HCT116 (cell line): ENCODE data around the gene IRF2. TPM values are rescaled to one million over a fixed set of nuclear protein-coding genes. Genes with fewer than 3 reads are reported as not detected.

Source experiments
- ATAC-seq: fragments of 200-7000 bp; cut with Tn5 transposase; 2 replicates; pipeline ENCODE4 v1.9.1; 2020; ENCODE audit warnings: mild to moderate bottlenecking, moderate library complexity
- BruUV-seq: library from RNA; stranded (reverse); fragments of 400-500 nt; replicated peaks from 2 replicates; lab custom pipeline; 2021; lab: Mats Ljungman, UMichigan
- CTCF ChIA-PET: fragments of 300-600 bp; sonication (Branson Sonifier 250); formaldehyde crosslinking; loops from one replicate; lab custom pipeline; 2021; ENCODE audit warnings: antibody characterized with exemption; lab: Charles Lee
- POLR2A ChIA-PET: fragments of 300-600, 350-600 bp; sonication (Branson Sonifier 250); formaldehyde crosslinking; loops from one replicate; lab custom pipeline; 2021; ENCODE audit warnings: antibody characterized with exemption; lab: Charles Lee
- RAD21 ChIA-PET, 2 experiments: fragments of 300-600 bp; sonication (Branson Sonifier 250); formaldehyde crosslinking; loops; one replicate each; lab custom pipeline; 2023; ENCODE audit warnings: low total read pairs in 2 of 2; ENCODE audit not compliant: uncharacterized antibody in 2 of 2, unreplicated experiment in 2 of 2, low non-redundant PET in 1 of 2; lab: Charles Lee
- DNase-seq: peaks from one replicate; pipeline ENCODE4 v3.0.0-alpha.2; 2010; ENCODE audit warnings: low read depth, low spot score
- H2AFZ ChIP-seq: fragments of 200-600 bp; shearing (Covaris generic), sonication (generic); 2 replicates; pipeline ENCODE4 v1.6.1; 2017; ENCODE audit warnings: low read depth, mixed run types, mixed read lengths, antibody characterized with exemption, low read length; ENCODE audit not compliant: poor library complexity, severe bottlenecking
- H3K27ac ChIP-seq: 2 replicates; pipeline ENCODE4 v1.5.1; 2012; ENCODE audit warnings: low read depth, low read length
- H3K27me3 ChIP-seq: fragments of 200-600 bp; sonication (generic); 2 replicates; pipeline ENCODE4 v1.6.1; 2016; ENCODE audit warnings: mixed run types, low read length, mixed read lengths; ENCODE audit not compliant: insufficient read depth
- H3K36me3 ChIP-seq, 2 experiments: fragments of 200-500 bp in 1 of 2; fragments of 200-600 bp in 1 of 2; sonication (Bioruptor generic) in 1 of 2; sonication (generic) in 1 of 2; 2 replicates each; pipeline versions ENCODE4 v1.5.1 to v1.6.1; 2014 to 2016; ENCODE audit warnings: low read length in 2 of 2, inconsistent platforms in 1 of 2, mixed read lengths in 1 of 2, mixed run types in 1 of 2; ENCODE audit not compliant: insufficient read depth in 2 of 2, control insufficient read depth in 1 of 2
- H3K4me1 ChIP-seq, 2 experiments: fragments of 200-600 bp in 1 of 2; sonication (generic) in 1 of 2; 2 replicates each; pipeline versions ENCODE4 v1.5.1 to v1.6.1; 2012 to 2017; ENCODE audit warnings: low read length in 2 of 2, inconsistent platforms in 1 of 2, mild to moderate bottlenecking in 1 of 2, mixed read lengths in 1 of 2, mixed run types in 1 of 2, moderate library complexity in 1 of 2; ENCODE audit not compliant: insufficient read depth in 2 of 2, control insufficient read depth in 1 of 2
- H3K4me2 ChIP-seq: fragments of 200-600 bp; sonication (generic); 2 replicates; pipeline ENCODE4 v1.6.1; 2017; ENCODE audit warnings: mixed run types, low read length, mixed read lengths
- H3K4me3 ChIP-seq, 2 experiments: fragments of 200-600 bp in 1 of 2; sonication (generic) in 1 of 2; replicated peaks in 1 of 2; 2 replicates each; pipeline ENCODE4 v1.5.1; 2011 to 2016; ENCODE audit warnings: low read length in 2 of 2, control low read depth in 1 of 2, low read depth in 1 of 2, mild to moderate bottlenecking in 1 of 2, mixed read lengths in 1 of 2, mixed run types in 1 of 2
- H3K79me2 ChIP-seq: fragments of 200-600 bp; sonication (generic); 2 replicates; pipeline ENCODE4 v1.6.1; 2017; ENCODE audit warnings: mild to moderate bottlenecking, mixed run types, low read length, moderate library complexity, mixed read lengths; ENCODE audit not compliant: insufficient read depth
- H3K9ac ChIP-seq: fragments of 200-600 bp; sonication (generic); 2 replicates; pipeline ENCODE4 v1.6.1; 2016; ENCODE audit warnings: low read length, mixed read lengths
- H3K9me2 ChIP-seq: fragments of 200-600 bp; sonication (generic), shearing (Covaris generic); 2 replicates; pipeline ENCODE4 v1.6.1; 2017; ENCODE audit warnings: mixed run types, mild to moderate bottlenecking, moderate library complexity; ENCODE audit not compliant: insufficient read depth
- H3K9me3 ChIP-seq, 2 experiments: fragments of 200-500 bp in 1 of 2; fragments of 200-600 bp in 1 of 2; sonication (Bioruptor generic) in 1 of 2; sonication (generic) in 1 of 2; 2 replicates each; pipeline ENCODE4 v1.6.1; 2014 to 2017; ENCODE audit warnings: low read length in 2 of 2, mixed read lengths in 2 of 2, inconsistent platforms in 1 of 2, low read depth in 1 of 2, mild to moderate bottlenecking in 1 of 2, mixed run types in 1 of 2, moderate library complexity in 1 of 2; ENCODE audit not compliant: control insufficient read depth in 1 of 2, insufficient read depth in 1 of 2
- H4K20me1 ChIP-seq: fragments of 200-600 bp; sonication (generic), shearing (Covaris generic); 2 replicates; pipeline ENCODE4 v1.6.1; 2017; ENCODE audit warnings: mixed run types, mild to moderate bottlenecking, moderate library complexity; ENCODE audit not compliant: insufficient read depth
- CEBPB ChIP-seq: IDR thresholded peaks from 2 replicates; pipeline ENCODE4 v1.6.1; 2012; ENCODE audit warnings: low read depth
- EGR1 ChIP-seq: IDR thresholded peaks from 2 replicates; pipeline ENCODE4 v1.6.1; 2012; ENCODE audit warnings: low read depth
- ELF1 ChIP-seq: IDR thresholded peaks from 2 replicates; pipeline ENCODE4 v1.6.1; 2012; ENCODE audit warnings: low read depth, borderline replicate concordance
- EZH2 ChIP-seq: fragments of 200-600 bp; sonication (generic); IDR thresholded peaks from 2 replicates; pipeline ENCODE4 v1.6.1; 2017; ENCODE audit warnings: antibody characterized with exemption, mixed run types
- JUND ChIP-seq: IDR thresholded peaks from 2 replicates; pipeline ENCODE4 v1.6.1; 2012
- MAX ChIP-seq: IDR thresholded peaks from 2 replicates; pipeline ENCODE4 v1.6.1; 2012
- POLR2AphosphoS5 ChIP-seq: IDR thresholded peaks from 2 replicates; pipeline ENCODE4 v1.6.1; 2011; ENCODE audit warnings: mild to moderate bottlenecking, low read depth, low read length, moderate library complexity
- RAD21 ChIP-seq: IDR thresholded peaks from 2 replicates; pipeline ENCODE4 v1.6.1; 2012; ENCODE audit warnings: low read depth, mild to moderate bottlenecking
- SIN3A ChIP-seq: IDR thresholded peaks from 2 replicates; pipeline ENCODE4 v1.6.1; 2012; ENCODE audit warnings: low read depth
- SP1 ChIP-seq: IDR thresholded peaks from 2 replicates; pipeline ENCODE4 v1.6.1; 2012; ENCODE audit warnings: low read depth
- TCF7L2 ChIP-seq: IDR thresholded peaks from 2 replicates; pipeline ENCODE4 v1.7.0; 2011; ENCODE audit warnings: borderline replicate concordance, inconsistent platforms; ENCODE audit not compliant: insufficient read depth, insufficient read length; ENCODE audit errors: extremely low read depth
- ZBTB33 ChIP-seq: IDR thresholded peaks from 2 replicates; pipeline ENCODE4 v1.6.1; 2011; ENCODE audit warnings: mild to moderate bottlenecking, low read length, moderate library complexity; ENCODE audit not compliant: insufficient replicate concordance; ENCODE audit errors: extremely low read depth
- ZNF274 ChIP-seq: fragments of 200-500 bp; sonication (Bioruptor generic); IDR thresholded peaks from 2 replicates; pipeline ENCODE4 v1.6.1; 2014; ENCODE audit warnings: mild to moderate bottlenecking, low read depth, low read length, inconsistent platforms
- intact Hi-C: fragments of 100-400 bp; cut with micrococcal nuclease; formaldehyde crosslinking; loops from 2 replicates; pipeline ENCODE4 v1.10.0; 2022
- total RNA-seq: library from RNA; stranded (reverse); gene quantifications from one replicate; pipeline ENCODE4 v1.2.1, GENCODE V29; 2021; ENCODE audit not compliant: unreplicated experiment
- TF ChIP-seq, protein P1 (sequence below), 3 experiments: fragments of 200-600 bp in 1 of 3; sonication (generic) in 1 of 3; IDR thresholded peaks in 2 of 3; conservative IDR thresholded peaks in 1 of 3; 2 replicates each; pipeline ENCODE4 v1.5.1; 2012 to 2017; ENCODE audit warnings: low read depth in 2 of 3, low read length in 2 of 3, antibody characterized with exemption in 1 of 3, borderline replicate concordance in 1 of 3, control low read depth in 1 of 3, mild to moderate bottlenecking in 1 of 3, mixed read lengths in 1 of 3, mixed run types in 1 of 3, moderate library complexity in 1 of 3; ENCODE audit not compliant: insufficient read depth in 1 of 3
- TF ChIP-seq, protein P2 (sequence below): IDR thresholded peaks from 2 replicates; pipeline ENCODE4 v1.6.1; 2012

IRF2 gene
- total RNA-seq, 1 experiment from 2014 or later: 10.6 TPM

DNA sequence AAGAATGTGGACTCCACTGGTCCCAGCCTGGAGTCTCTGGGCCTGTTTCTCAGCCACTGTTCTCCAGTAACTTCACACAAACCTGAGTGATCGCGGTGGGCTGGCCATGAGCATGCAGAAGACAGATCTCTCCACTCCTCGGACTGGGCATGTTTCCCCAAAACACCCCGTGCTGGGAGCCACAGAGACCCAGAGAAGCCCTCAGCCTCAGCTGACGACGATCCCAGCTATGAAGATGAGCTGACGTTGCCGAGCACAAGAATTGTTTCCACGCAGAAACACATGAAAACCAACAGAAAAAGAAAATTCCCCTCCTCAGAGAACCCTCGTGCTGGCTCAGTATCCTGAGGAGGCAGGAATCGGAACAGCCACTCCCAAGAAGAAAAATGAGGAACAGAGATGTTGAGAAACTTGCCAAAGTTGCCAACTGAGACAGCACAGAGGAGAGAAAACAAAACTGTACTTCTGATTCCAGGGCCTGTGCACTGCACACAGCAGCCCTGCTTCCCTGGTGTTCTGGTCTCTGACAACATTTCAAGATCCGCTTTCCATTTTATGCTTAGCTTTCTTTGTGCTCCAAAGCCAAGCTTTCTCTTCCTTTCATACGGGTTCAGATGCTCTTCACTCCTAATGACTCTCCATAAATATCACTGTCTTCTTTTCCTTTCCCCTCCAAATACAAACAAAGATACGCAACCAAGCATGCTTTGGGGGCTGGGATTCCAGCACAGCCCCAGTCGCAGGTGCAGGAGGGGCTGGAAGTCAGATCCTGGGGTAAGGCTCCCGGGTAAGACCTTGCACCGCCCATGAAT, 81.4 kb downstream of the IRF2 start (continued):
- TF ChIP-seq ZBTB33 (no peak), EGR1 (no peak), JUND (no peak), EZH2 (no peak), CEBPB (no peak), POLR2AphosphoS5 (no peak)
- TF ChIP-seq, protein P1, sequence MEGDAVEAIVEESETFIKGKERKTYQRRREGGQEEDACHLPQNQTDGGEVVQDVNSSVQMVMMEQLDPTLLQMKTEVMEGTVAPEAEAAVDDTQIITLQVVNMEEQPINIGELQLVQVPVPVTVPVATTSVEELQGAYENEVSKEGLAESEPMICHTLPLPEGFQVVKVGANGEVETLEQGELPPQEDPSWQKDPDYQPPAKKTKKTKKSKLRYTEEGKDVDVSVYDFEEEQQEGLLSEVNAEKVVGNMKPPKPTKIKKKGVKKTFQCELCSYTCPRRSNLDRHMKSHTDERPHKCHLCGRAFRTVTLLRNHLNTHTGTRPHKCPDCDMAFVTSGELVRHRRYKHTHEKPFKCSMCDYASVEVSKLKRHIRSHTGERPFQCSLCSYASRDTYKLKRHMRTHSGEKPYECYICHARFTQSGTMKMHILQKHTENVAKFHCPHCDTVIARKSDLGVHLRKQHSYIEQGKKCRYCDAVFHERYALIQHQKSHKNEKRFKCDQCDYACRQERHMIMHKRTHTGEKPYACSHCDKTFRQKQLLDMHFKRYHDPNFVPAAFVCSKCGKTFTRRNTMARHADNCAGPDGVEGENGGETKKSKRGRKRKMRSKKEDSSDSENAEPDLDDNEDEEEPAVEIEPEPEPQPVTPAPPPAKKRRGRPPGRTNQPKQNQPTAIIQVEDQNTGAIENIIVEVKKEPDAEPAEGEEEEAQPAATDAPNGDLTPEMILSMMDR (IDR thresholded peaks at IDR 0.05 in 2 of 3, conservative IDR thresholded peaks at IDR 0.05 in 1 of 3; ENCODE audit: borderline replicate concordance in 1 of 3, insufficient read depth in 1 of 3, low read depth in 2 of 3, low read length in 2 of 3): no peak
- TF ChIP-seq, all 23 proteins: peak for 0

DNA sequence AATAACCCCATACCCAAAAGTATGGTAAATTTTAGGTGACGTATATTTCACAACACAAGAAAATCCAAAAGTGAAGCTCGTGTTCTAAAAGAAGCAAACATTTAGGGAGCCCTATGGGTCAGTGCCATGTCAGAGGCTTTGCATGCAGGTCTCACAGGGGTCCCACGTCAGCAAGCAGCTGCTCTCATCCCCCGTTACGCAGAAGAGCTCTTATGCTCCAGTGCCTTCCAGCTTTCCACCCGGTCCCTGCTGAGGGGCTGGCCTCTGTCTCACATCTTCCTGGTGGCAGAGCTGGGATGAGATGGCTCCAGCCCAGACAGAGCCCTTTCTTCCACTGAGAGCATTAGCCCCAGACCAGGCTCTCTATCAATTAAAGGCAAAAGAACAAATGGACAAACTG, 82.0 kb downstream of the IRF2 start:
- ChIA-PET RAD21 (no interaction called here), POLR2A (no interaction called here), CTCF (no interaction called here)
- no peak for ATAC-seq
- no peaks in the 10 kb centered on the region for H3K36me3 ChIP-seq
- no peak overlapping the region for H3K4me3 ChIP-seq
- H3K9me3 ChIP-seq: no peaks in the 10 kb centered on the region
- no peaks in the 10 kb centered on the region for H3K79me2 ChIP-seq
- H4K20me1 ChIP-seq: no peaks in the 10 kb centered on the region
- H3K9ac ChIP-seq: no peak overlapping the region
- no peak overlapping the region for H3K4me2 ChIP-seq
- no peak for DNase-seq
- TF ChIP-seq SIN3A (no peak), RAD21 (no peak), TCF7L2 (no peak), MAX (no peak), ELF1 (no peak), CEBPB (no peak), ZNF274 (no peak), JUND (no peak), POLR2AphosphoS5 (no peak), EGR1 (no peak), SP1 (no peak)
- TF ChIP-seq, protein P2, sequence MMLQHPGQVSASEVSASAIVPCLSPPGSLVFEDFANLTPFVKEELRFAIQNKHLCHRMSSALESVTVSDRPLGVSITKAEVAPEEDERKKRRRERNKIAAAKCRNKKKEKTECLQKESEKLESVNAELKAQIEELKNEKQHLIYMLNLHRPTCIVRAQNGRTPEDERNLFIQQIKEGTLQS: no peak
- TF ChIP-seq, protein P1 (IDR thresholded peaks at IDR 0.05 in 2 of 3, conservative IDR thresholded peaks at IDR 0.05 in 1 of 3; ENCODE audit: borderline replicate concordance in 1 of 3, insufficient read depth in 1 of 3, low read depth in 2 of 3, low read length in 2 of 3): no peak
- H3K9me2 ChIP-seq: no peaks in the 10 kb centered on the region
- H3K4me1 ChIP-seq: no peaks in the 10 kb centered on the region
- intact Hi-C loops: no loop called here
- no peak overlapping the region for H3K27ac ChIP-seq
- H2AFZ ChIP-seq: no peak overlapping the region
- no peaks in the 10 kb centered on the region for H3K27me3 ChIP-seq
- no TSS peak for BruUV-seq
